DMS53 treated with DMSO at 0.1 percent for 48 hours (cell line): ENCODE data around the gene GARIN1A.
"Not testable (repeated sequence)": the region's sequence is repeated elsewhere in the genome, so short reads cannot be mapped to it uniquely, and the experiment has no call there.

ENCODE experiments used
- DNase-seq: peaks from one replicate; lab custom pipeline; 2025; ENCODE audit not compliant: unreplicated experiment; lab: John Stamatoyannopoulos, UW

Gene GARIN1A

DNA sequence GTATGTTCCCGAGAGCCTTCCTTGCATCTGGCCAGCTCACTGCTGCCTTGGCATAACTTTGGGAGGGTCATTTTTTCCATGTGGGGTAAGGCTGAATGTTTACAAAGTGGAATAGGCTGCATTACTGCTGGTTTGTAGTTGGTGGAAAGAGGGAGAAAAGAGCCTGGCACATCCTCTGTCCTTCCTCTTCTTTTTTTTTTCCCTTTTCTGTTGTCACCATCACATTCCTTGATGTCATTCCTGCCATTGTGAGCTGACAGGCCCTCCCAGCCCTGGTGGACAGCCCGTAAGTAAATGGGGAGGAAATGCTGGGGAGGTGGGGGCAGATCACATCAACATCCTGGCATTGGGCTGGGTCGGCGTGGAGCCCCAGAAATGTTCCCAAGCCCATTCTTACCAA is at the start of gene GARIN1A:
TSS of gene GARIN1A (plus strand) at position 301 of the 400 bp plus-strand sequence. CDS start 106 bp downstream, outside the sequence.
- no peak for DNase-seq

DNA sequence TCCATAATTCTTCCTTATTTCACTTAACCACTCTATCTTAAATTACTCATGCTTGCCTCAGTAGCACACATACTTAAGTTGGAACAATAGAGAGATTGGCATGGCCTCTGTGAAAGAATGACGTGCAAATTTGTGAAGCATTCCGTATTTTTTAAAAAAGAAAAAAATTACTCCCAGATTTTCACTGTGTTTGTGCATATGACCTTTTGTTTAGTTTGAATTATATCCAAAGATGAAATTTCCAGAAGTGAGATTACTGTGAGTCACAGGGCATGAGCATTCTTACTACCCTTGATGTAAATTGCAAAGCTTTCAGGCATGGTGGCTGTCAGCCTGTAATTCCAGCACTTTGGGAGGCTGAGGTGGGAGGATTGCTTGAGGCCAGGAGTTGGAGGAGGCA is 45.0 kb upstream of the GARIN1A start:
- DNase-seq: not testable (repeated sequence)

DNA sequence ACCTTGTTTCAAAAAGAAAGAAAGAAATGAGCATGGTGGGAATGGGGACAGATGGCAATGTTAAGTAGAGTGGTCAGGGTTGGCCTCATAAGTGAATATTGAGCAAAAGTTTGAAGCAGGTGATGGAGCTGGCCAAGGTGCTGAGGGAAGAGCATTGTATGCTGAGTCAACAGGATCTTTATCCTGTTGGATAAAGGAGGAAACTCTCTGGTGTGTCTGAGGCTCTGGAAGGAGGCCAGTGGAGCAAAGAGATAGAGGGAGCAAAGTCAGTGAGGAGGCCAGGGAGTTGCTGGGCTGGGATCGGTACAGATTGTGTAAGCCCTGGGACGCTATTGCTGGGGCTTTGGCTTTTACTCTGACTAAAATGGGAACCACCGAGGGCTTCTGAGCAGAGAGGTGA is 38.2 kb upstream of the GARIN1A start:
- DNase-seq: not testable (repeated sequence)

- DNase-seq: not testable (repeated sequence)
These were observed 26.9 kb upstream of the GARIN1A start for GRCh38 chr7:128645206-128645605.

- not testable (repeated sequence) for DNase-seq
These were observed 26.2 kb upstream of the GARIN1A start for GRCh38 chr7:128645844-128646243.

- not testable (repeated sequence) for DNase-seq
These were observed 25.2 kb upstream of the GARIN1A start for GRCh38 chr7:128646877-128647276.

DNA sequence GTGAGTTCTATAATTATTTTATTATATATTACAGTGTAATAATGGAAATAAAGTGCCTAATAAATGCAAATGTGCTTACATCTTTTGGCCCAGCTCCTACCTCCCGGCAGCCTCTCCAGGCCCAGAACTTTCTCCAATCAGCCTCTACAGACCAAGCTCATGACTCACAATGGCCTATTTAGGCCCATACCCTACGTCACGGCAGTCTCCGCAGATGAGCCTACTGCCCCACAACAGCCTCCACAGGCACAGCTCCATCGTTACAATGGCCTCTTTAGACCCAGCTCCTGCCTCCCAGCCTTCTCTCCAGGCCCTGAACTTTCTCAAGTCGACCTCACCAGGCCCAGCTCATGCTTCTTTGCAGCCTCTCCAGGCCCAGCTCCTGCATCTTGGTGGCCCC is 21.0 kb upstream of the GARIN1A start:
- DNase-seq: not testable (repeated sequence)

GRCh38 chr7:128652606-128653005 is 19.5 kb upstream of the GARIN1A start:
- not testable (repeated sequence) for DNase-seq

GRCh38 chr7:128653197-128653596 is 18.9 kb upstream of the GARIN1A start:
- DNase-seq: not testable (repeated sequence)

GRCh38 chr7:128654080-128654479 is 18.0 kb upstream of the GARIN1A start:
- not testable (repeated sequence) for DNase-seq

DNA sequence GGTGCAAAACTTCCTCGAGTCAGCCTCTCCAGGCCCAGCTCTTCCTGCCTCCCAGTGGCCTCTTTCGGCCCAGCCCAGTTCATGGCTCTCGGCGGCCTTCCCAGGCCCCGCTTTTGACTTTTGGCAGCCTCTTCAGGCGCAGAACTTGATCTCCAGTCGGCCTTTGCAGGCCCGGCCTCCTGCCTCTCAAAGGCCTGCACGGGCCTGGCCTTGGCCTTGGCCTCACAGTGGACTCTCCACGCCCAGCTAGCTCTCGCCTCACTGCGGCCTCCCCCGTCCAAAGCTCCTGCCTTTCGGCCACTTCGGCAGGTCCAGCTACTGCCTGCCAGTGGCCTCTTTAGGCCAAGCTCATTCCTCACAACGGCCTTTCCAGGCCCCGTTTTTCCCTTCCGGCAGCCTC is 17.6 kb upstream of the GARIN1A start:
- DNase-seq: not testable (repeated sequence)

GRCh38 chr7:128658428-128658827 is 13.7 kb upstream of the GARIN1A start:
- DNase-seq: not testable (repeated sequence)

- no peak for DNase-seq
These were observed 11.5 kb upstream of the GARIN1A start for GRCh38 chr7:128660596-128660995.

- no peak for DNase-seq
These were observed 10.6 kb upstream of the GARIN1A start for GRCh38 chr7:128661446-128661845.

- DNase-seq: no peak
These were observed 10.0 kb upstream of the GARIN1A start for GRCh38 chr7:128662091-128662490.

DNA sequence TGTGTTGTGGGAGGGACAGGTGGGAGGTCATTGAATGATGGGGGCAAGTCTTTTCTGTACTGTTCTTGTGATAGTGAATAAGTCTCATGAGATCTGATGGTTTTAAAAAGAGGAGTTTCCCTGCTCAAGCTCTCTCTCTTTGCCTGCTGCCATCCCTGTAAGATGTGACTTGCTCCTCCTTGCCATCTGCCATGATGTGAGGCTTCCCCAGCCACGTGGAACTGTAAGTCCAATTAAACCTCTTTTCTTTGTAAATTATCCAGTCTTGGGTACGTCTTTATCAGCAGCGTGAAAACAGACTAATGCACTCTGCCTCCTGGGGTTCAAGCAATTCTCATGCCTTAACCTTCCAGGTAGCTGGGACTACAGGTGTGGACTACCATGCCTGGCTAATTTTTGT is 8.9 kb upstream of the GARIN1A start:
- not testable (repeated sequence) for DNase-seq

- DNase-seq: no peak
These were observed 7.0 kb upstream of the GARIN1A start for GRCh38 chr7:128665057-128665456.

DNA sequence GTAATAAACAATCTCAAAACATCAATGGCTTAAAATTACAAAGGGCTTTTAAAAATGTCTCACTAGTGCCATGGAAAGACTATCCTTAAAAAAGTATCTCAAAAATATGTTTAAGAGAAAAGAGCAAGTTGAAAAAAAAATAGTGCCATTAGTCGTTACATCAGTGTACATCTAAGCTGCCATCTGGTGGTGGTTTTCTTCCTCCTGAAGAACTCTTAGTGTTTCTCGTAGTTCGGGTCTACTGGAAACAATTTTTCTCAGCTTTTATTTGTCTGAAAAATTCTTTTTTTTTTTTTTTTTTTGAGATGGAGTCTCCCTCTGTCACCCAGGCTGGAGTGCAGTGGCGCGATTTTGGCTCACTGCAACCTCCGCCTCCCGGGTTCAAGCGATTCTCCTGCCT is 5.9 kb upstream of the GARIN1A start:
- DNase-seq: no peak

GRCh38 chr7:128672927-128673517 is 930 bp downstream of the GARIN1A start:
- no peak for DNase-seq

- no peak for DNase-seq
These were observed 1.5 kb downstream of the GARIN1A start for GRCh38 chr7:128673571-128673970.

GRCh38 chr7:128676665-128677064 is 4.6 kb downstream of the GARIN1A start:
- no peak for DNase-seq

GRCh38 chr7:128679920-128680319 is 7.8 kb downstream of the GARIN1A start:
- DNase-seq: no peak
